Prostate gland (tissue), 2 donors: Measurements from ENCODE around the gene TPPP3.

Experiments used
- POLR2A ChIP-seq: fragments of 450-650 bp; IDR thresholded peaks from one replicate; pipeline ENCODE4 v1.6.1; 2016; ENCODE audit warnings: antibody characterized with exemption, mild to moderate bottlenecking
- POLR2AphosphoS5 ChIP-seq: sonication (generic); formaldehyde crosslinking; IDR thresholded peaks from one replicate; pipeline ENCODE4 v1.6.1; 2017; ENCODE audit warnings: antibody characterized with exemption
- TF ChIP-seq, protein P1 (sequence below), 4 experiments: fragments of 200-600 bp in 2 of 4; fragments of 450-650 bp in 2 of 4; sonication (generic) in 2 of 4; IDR thresholded peaks; 1 replicate in 3 of 4; 2 replicates in 1 of 4; pipeline ENCODE4 v1.5.1; 2016 to 2019; ENCODE audit warnings: antibody characterized with exemption in 4 of 4, mild to moderate bottlenecking in 2 of 4, moderate library complexity in 2 of 4

DNA sequence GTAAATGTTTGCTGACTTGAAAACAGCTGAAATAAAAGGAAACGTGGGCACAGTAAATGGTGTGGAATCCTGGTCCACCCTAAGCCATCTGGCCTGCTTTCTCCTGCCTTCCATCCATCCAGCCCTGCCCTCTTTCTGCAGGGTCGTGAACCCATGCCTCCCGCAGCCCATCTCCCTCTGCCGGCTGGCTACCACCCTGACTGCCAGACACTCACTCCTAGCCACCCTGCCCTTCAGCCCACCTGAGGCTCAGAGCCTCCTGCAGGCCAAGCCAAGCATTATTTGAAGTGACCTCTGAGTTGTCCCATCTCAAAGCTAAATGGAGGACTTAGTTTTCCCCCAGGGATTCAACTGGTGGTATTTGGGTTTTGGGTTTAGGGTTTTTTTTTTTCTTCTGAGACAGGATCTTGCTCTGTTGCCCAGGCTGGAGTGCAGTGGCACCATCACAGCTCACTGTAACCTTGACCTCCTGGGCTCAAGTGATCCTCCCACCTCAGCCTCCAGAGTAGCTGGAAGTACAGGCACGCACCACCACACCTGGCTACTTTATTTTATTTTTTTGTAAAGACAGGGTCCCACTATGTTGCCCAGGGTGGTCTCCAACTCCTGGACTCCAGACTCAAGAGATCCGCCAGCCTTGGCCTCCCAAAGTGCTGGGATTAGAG lies 14.6 kb upstream of the TPPP3 start:
- TF ChIP-seq, protein P1, sequence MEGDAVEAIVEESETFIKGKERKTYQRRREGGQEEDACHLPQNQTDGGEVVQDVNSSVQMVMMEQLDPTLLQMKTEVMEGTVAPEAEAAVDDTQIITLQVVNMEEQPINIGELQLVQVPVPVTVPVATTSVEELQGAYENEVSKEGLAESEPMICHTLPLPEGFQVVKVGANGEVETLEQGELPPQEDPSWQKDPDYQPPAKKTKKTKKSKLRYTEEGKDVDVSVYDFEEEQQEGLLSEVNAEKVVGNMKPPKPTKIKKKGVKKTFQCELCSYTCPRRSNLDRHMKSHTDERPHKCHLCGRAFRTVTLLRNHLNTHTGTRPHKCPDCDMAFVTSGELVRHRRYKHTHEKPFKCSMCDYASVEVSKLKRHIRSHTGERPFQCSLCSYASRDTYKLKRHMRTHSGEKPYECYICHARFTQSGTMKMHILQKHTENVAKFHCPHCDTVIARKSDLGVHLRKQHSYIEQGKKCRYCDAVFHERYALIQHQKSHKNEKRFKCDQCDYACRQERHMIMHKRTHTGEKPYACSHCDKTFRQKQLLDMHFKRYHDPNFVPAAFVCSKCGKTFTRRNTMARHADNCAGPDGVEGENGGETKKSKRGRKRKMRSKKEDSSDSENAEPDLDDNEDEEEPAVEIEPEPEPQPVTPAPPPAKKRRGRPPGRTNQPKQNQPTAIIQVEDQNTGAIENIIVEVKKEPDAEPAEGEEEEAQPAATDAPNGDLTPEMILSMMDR (IDR thresholded peaks at IDR 0.05): no peak
- TF ChIP-seq POLR2A: no peak
- TF ChIP-seq POLR2AphosphoS5: no peak
